GM12801 (cell line): ENCODE results near the gene MDC1.

Experiments
- CTCF ChIP-seq: IDR thresholded peaks from one replicate; pipeline ENCODE4 v1.5.1; 2011; ENCODE audit warnings: control low read depth; ENCODE audit not compliant: insufficient read length; ENCODE audit errors: extremely low read depth

MDC1 gene

GRCh38 chr6:30720738-30721197 is 3.7 kb upstream of the MDC1 start:
- no peak for TF ChIP-seq CTCF

- TF ChIP-seq CTCF, result no peak
Observed at GRCh38 chr6:30719791-30720737, 3.0 kb upstream of the MDC1 start, which contains the start of gene TUBB. Gene TUBB (plus strand): TSS chr6:30720352. CDS start chr6:30720507, 155 bp downstream.

GRCh38 chr6:30719356-30719755 is 2.3 kb upstream of the MDC1 start:
- TF ChIP-seq CTCF, result no peak

GRCh38 chr6:30716879-30717128 is 277 bp downstream of the MDC1 start:
- TF ChIP-seq CTCF, result no peak

GRCh38 chr6:30714263-30714662 is 2.8 kb downstream of the MDC1 start:
- no peak for TF ChIP-seq CTCF

GRCh38 chr6:30712441-30712945 is 4.6 kb downstream of the MDC1 start:
- TF ChIP-seq CTCF, result no peak

- no peak for TF ChIP-seq CTCF
Observed at GRCh38 chr6:30711758-30712380, 5.2 kb downstream of the MDC1 start.
